Effector CD8-positive, alpha-beta T cell (primary cell): Measurements from ENCODE around the gene PJA1.

Source experiments
- DNase-seq: peaks from one replicate; lab custom pipeline; 2025; lab: John Stamatoyannopoulos, UW
- total RNA-seq, 4 experiments: gene quantifications; one replicate each; lab custom pipeline; 2026; lab: John Stamatoyannopoulos, UW

Gene PJA1
- total RNA-seq = 27.2 to 47.8 (median 36.8) reads per million in 4 experiments

- DNase-seq = peak; percentile 50
Observed at GRCh38 chrX:69165087-69165651, at the start of gene PJA1. TSS of gene PJA1 (minus strand) at chrX:69165453. CDS start at chrX:69163073, 2,380 bp downstream.

GRCh38 chrX:69214463-69214862 lies 49.2 kb upstream of the PJA1 start:
- no peak for DNase-seq

GRCh38 chrX:69211701-69212100 lies 46.4 kb upstream of the PJA1 start:
- DNase-seq = no peak

GRCh38 chrX:69210581-69210980 lies 45.3 kb upstream of the PJA1 start:
- DNase-seq = no peak

- no peak for DNase-seq
Observed at GRCh38 chrX:69207216-69207615, 42.0 kb upstream of the PJA1 start.

- DNase-seq = no peak
Observed at GRCh38 chrX:69203638-69204037, 38.4 kb upstream of the PJA1 start.

- no peak for DNase-seq
Observed at GRCh38 chrX:69197690-69198089, 32.4 kb upstream of the PJA1 start.

- DNase-seq = no peak
Observed at GRCh38 chrX:69196666-69197065, 31.4 kb upstream of the PJA1 start.

GRCh38 chrX:69195810-69196209 lies 30.6 kb upstream of the PJA1 start:
- DNase-seq = no peak

- DNase-seq = no peak
Observed at GRCh38 chrX:69195192-69195591, 29.9 kb upstream of the PJA1 start.

- DNase-seq = no peak
Observed at GRCh38 chrX:69192603-69193002, 27.4 kb upstream of the PJA1 start.

GRCh38 chrX:69189576-69190371 lies 24.5 kb upstream of the PJA1 start:
- DNase-seq = no peak

- no peak for DNase-seq
Observed at GRCh38 chrX:69186651-69187050, 21.4 kb upstream of the PJA1 start.

- no peak for DNase-seq
Observed at GRCh38 chrX:69185886-69186285, 20.6 kb upstream of the PJA1 start.

- DNase-seq = no peak
Observed at GRCh38 chrX:69185141-69185540, 19.9 kb upstream of the PJA1 start.

GRCh38 chrX:69182818-69183380 lies 17.6 kb upstream of the PJA1 start:
- no peak for DNase-seq

- DNase-seq = no peak
Observed at GRCh38 chrX:69179380-69179911, 14.2 kb upstream of the PJA1 start.

GRCh38 chrX:69178592-69178991 lies 13.3 kb upstream of the PJA1 start:
- no peak for DNase-seq

- no peak for DNase-seq
Observed at GRCh38 chrX:69177511-69178162, 12.4 kb upstream of the PJA1 start.

- no peak for DNase-seq
Observed at GRCh38 chrX:69176053-69176452, 10.8 kb upstream of the PJA1 start.

GRCh38 chrX:69173906-69174305 lies 8.7 kb upstream of the PJA1 start:
- no peak for DNase-seq

GRCh38 chrX:69172937-69173336 lies 7.7 kb upstream of the PJA1 start:
- DNase-seq = no peak
